H1 (cell line): Measurements from ENCODE around the gene TPO.

Source experiments
- BCL11A ChIP-seq, 2 experiments: IDR thresholded peaks; one replicate each; pipeline ENCODE4 v1.6.1; 2011; ENCODE audit warnings: low read depth in 2 of 2, low read length in 2 of 2, mild to moderate bottlenecking in 2 of 2
- BRCA1 ChIP-seq: IDR thresholded peaks from 2 replicates; pipeline ENCODE4 v1.6.1; 2012; ENCODE audit warnings: low read depth, low read length, improper control_type of control experiment
- CEBPB ChIP-seq: IDR thresholded peaks from 2 replicates; pipeline ENCODE4 v1.6.1; 2012; ENCODE audit warnings: low read depth, low read length
- EP300 ChIP-seq, 2 experiments: IDR thresholded peaks; 1 replicate in 1 of 2; 2 replicates in 1 of 2; pipeline ENCODE4 v1.6.1; 2011 to 2012; ENCODE audit warnings: low read depth in 2 of 2, low read length in 2 of 2, mild to moderate bottlenecking in 2 of 2, borderline replicate concordance in 1 of 2, inconsistent platforms in 1 of 2, moderate library complexity in 1 of 2
- EZH2 ChIP-seq: fragments of 200-600 bp; sonication (generic); IDR thresholded peaks from 2 replicates; pipeline ENCODE4 v1.7.1; 2012; ENCODE audit warnings: low read depth, mild to moderate bottlenecking, moderate library complexity, low read length, inconsistent platforms; ENCODE audit not compliant: severe bottlenecking
- SP1 ChIP-seq: IDR thresholded peaks from 2 replicates; pipeline ENCODE4 v1.6.1; 2011; ENCODE audit warnings: low read depth, low read length
- TAF1 ChIP-seq: IDR thresholded peaks from 2 replicates; pipeline ENCODE4 v1.6.1; 2011; ENCODE audit warnings: mild to moderate bottlenecking, low read depth, low read length
- TEAD4 ChIP-seq: IDR thresholded peaks from 2 replicates; pipeline ENCODE4 v1.6.1; 2012; ENCODE audit warnings: low read depth, low read length, inconsistent platforms, mixed read lengths
- TF ChIP-seq, protein P1 (sequence below), 3 experiments: IDR thresholded peaks; 1 replicate in 2 of 3; 2 replicates in 1 of 3; pipeline versions ENCODE4 v1.5.1 to v1.6.1; 2011; ENCODE audit warnings: low read length in 3 of 3, mild to moderate bottlenecking in 3 of 3, inconsistent platforms in 2 of 3, low read depth in 1 of 3, moderate library complexity in 1 of 3; ENCODE audit not compliant: insufficient read depth in 1 of 3; ENCODE audit errors: control extremely low read depth in 1 of 3
- TF ChIP-seq, protein P2 (sequence below): IDR thresholded peaks from 2 replicates; pipeline ENCODE4 v1.6.1; 2012; ENCODE audit warnings: inconsistent platforms

GRCh38 chr2:1546901-1547300 is 133.6 kb downstream of the TPO start:
- TF ChIP-seq, protein P1, sequence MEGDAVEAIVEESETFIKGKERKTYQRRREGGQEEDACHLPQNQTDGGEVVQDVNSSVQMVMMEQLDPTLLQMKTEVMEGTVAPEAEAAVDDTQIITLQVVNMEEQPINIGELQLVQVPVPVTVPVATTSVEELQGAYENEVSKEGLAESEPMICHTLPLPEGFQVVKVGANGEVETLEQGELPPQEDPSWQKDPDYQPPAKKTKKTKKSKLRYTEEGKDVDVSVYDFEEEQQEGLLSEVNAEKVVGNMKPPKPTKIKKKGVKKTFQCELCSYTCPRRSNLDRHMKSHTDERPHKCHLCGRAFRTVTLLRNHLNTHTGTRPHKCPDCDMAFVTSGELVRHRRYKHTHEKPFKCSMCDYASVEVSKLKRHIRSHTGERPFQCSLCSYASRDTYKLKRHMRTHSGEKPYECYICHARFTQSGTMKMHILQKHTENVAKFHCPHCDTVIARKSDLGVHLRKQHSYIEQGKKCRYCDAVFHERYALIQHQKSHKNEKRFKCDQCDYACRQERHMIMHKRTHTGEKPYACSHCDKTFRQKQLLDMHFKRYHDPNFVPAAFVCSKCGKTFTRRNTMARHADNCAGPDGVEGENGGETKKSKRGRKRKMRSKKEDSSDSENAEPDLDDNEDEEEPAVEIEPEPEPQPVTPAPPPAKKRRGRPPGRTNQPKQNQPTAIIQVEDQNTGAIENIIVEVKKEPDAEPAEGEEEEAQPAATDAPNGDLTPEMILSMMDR (IDR thresholded peaks at IDR 0.05; ENCODE audit: control extremely low read depth in 1 of 3, insufficient read depth in 1 of 3, low read depth in 1 of 3, low read length in 3 of 3) = peak; percentile 23 to 44 (median 39); a peak in 3 of 4 replicates
- TF ChIP-seq EZH2 (no peak), BCL11A (IDR thresholded peaks at IDR 0.05; ENCODE audit: low read depth in 2 of 2, low read length in 2 of 2) (no peak), TAF1 (no peak), EP300 (IDR thresholded peaks at IDR 0.05; ENCODE audit: borderline replicate concordance in 1 of 2, low read depth in 2 of 2, low read length in 2 of 2) (no peak), TEAD4 (no peak), BRCA1 (no peak), CEBPB (no peak), SP1 (no peak)
- TF ChIP-seq, protein P2, sequence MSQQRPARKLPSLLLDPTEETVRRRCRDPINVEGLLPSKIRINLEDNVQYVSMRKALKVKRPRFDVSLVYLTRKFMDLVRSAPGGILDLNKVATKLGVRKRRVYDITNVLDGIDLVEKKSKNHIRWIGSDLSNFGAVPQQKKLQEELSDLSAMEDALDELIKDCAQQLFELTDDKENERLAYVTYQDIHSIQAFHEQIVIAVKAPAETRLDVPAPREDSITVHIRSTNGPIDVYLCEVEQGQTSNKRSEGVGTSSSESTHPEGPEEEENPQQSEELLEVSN = no peak
